DMS53 (cell line): Measurements from ENCODE around the gene UFSP2.
A peak's percentile ranks its signal among the peaks of the same experiment; 100 is the strongest.

Experiments used
- DNase-seq: peaks from one replicate; lab custom pipeline; 2025; lab: John Stamatoyannopoulos, UW

UFSP2 gene

GRCh38 chr4:185426960-185427688 is 1.4 kb upstream of the UFSP2 start:
- peak; percentile 5 for DNase-seq

GRCh38 chr4:185424905-185425646 is 688 bp downstream of the UFSP2 start:
- peak; percentile 61 for DNase-seq

GRCh38 chr4:185421366-185422124 is 4.2 kb downstream of the UFSP2 start:
- no peak for DNase-seq

GRCh38 chr4:185416955-185417354 is 8.8 kb downstream of the UFSP2 start:
- DNase-seq: no peak

- no peak for DNase-seq
Measured at GRCh38 chr4:185412412-185412811, 13.4 kb downstream of the UFSP2 start.

GRCh38 chr4:185411849-185412248 is 13.9 kb downstream of the UFSP2 start:
- DNase-seq: no peak

GRCh38 chr4:185408432-185408831 is 17.3 kb downstream of the UFSP2 start:
- no peak for DNase-seq

GRCh38 chr4:185405296-185405999 is 20.3 kb downstream of the UFSP2 start:
- no peak for DNase-seq

- no peak for DNase-seq
Measured at GRCh38 chr4:185404031-185404430, 21.7 kb downstream of the UFSP2 start.

GRCh38 chr4:185399466-185399865 is 26.3 kb downstream of the UFSP2 start:
- no peak for DNase-seq

GRCh38 chr4:185398618-185399017 is 27.1 kb downstream of the UFSP2 start:
- DNase-seq: no peak

GRCh38 chr4:185396724-185397385 is 28.9 kb downstream of the UFSP2 start, which contains the start of gene ANKRD37:
Gene ANKRD37 (plus strand): TSS chr4:185396841. CDS start chr4:185396924, 83 bp downstream.
- peak; percentile 95 for DNase-seq

- DNase-seq: peak; percentile 96
Measured at GRCh38 chr4:185395956-185396723, 29.6 kb downstream of the UFSP2 start.

- peak; percentile 39 for DNase-seq
Measured at GRCh38 chr4:185395238-185395955, 30.4 kb downstream of the UFSP2 start, which contains the start of gene LRP2BP. Gene LRP2BP (minus strand): TSS chr4:185395924. CDS start chr4:185378186, 17,738 bp downstream.

- DNase-seq: peak; percentile 26
Measured at GRCh38 chr4:185394568-185395237, 31.1 kb downstream of the UFSP2 start.

- DNase-seq: no peak
Measured at GRCh38 chr4:185392156-185392555, 33.6 kb downstream of the UFSP2 start.

GRCh38 chr4:185390941-185391340 is 34.8 kb downstream of the UFSP2 start:
- DNase-seq: peak; percentile 9

GRCh38 chr4:185387957-185388356 is 37.8 kb downstream of the UFSP2 start:
- DNase-seq: no peak

GRCh38 chr4:185384930-185385331 is 40.8 kb downstream of the UFSP2 start:
- DNase-seq: no peak
